Transverse colon (tissue), 4 donors: ENCODE data around the gene ZNF385D. TPM values are rescaled to one million over a fixed set of nuclear protein-coding genes. Genes with fewer than 3 reads are reported as not detected.

Source experiments
- DNase-seq: peaks from one replicate; pipeline ENCODE4 v3.0.0-alpha.2; 2019
- H3K27ac ChIP-seq, 4 donors: fragments of 200-600 bp; sonication (generic); 2 replicates each; pipeline ENCODE4 v1.5.1; 2016 to 2018; ENCODE audit warnings: inconsistent platforms in 4 of 4
- H3K27me3 ChIP-seq: fragments of 200-600 bp; sonication (generic); 2 replicates; pipeline ENCODE4 v1.5.1; 2017; ENCODE audit warnings: inconsistent platforms
- H3K36me3 ChIP-seq, 4 donors: fragments of 200-600 bp; sonication (generic); 2 replicates each; pipeline ENCODE4 v1.5.1; 2017 to 2019; ENCODE audit warnings: inconsistent platforms in 4 of 4
- H3K4me1 ChIP-seq, 4 donors: fragments of 200-600 bp; sonication (generic); 2 replicates each; pipeline ENCODE4 v1.5.1; 2017 to 2020; ENCODE audit warnings: inconsistent platforms in 4 of 4
- H3K4me3 ChIP-seq, 4 donors: fragments of 200-600 bp; sonication (generic); 1 replicate in 1 of 4; 2 replicates in 3 of 4; pipeline versions ENCODE4 v1.5.1 to v1.6.1; 2017 to 2019; ENCODE audit warnings: inconsistent platforms in 4 of 4
- H3K9me3 ChIP-seq, 2 donors: fragments of 200-600 bp; sonication (generic); 2 replicates each; pipeline ENCODE4 v1.5.1; 2017 to 2019; ENCODE audit warnings: inconsistent platforms in 2 of 2
- EP300 ChIP-seq: sonication (generic); formaldehyde crosslinking; IDR thresholded peaks from one replicate; pipeline ENCODE4 v1.6.1; 2017; ENCODE audit warnings: antibody characterized with exemption, low read depth
- POLR2A ChIP-seq: fragments of 450-650 bp; IDR thresholded peaks from one replicate; pipeline ENCODE4 v1.6.1; 2016; ENCODE audit warnings: antibody characterized with exemption, mild to moderate bottlenecking, moderate library complexity
- POLR2AphosphoS5 ChIP-seq, 3 donors: sonication (generic); formaldehyde crosslinking; IDR thresholded peaks; one replicate each; pipeline ENCODE4 v1.6.1; 2016; ENCODE audit warnings: antibody characterized with exemption in 3 of 3
- WGBS, 2 donors: methylation state at CpG; one replicate each; pipeline ENCODE4 v1.1.5; 2018; ENCODE audit warnings: low coverage in 1 of 2; 5-methylcytosine and 5-hydroxymethylcytosine counted together
- in situ Hi-C, 4 donors: fragments of 200-750 bp; cut with MboI; loops; one replicate each; pipeline versions ENCODE4 v1.15.0 to v1.15.1; 2017; ENCODE audit warnings: low sequenced_read_pairs in 3 of 4, low pct_ligation_motif_present in 1 of 4, low pct_unique_long_range_greater_than_20kb in 1 of 4
- intact Hi-C: fragments of 100-400 bp; cut with DNase I; formaldehyde crosslinking; loops from one replicate; pipeline ENCODE4 v1.15.1; 2023; ENCODE audit warnings: low total_unique reads
- total RNA-seq, 4 donors: library from RNA; depleted of rRNA; stranded (reverse); fragments of >200 nt; gene quantifications; one replicate each; pipeline ENCODE4 v1.1.0, GENCODE V29; 2016
- TF ChIP-seq, protein P1 (sequence below), 5 experiments: fragments of 200-600 bp in 3 of 5; fragments of 450-650 bp in 2 of 5; sonication (generic) in 3 of 5; IDR thresholded peaks; 1 replicate in 2 of 5; 2 replicates in 3 of 5; pipeline ENCODE4 v1.5.1; 2016 to 2017; ENCODE audit warnings: antibody characterized with exemption in 5 of 5, inconsistent platforms in 3 of 5, mild to moderate bottlenecking in 2 of 5, moderate library complexity in 1 of 5

ZNF385D gene
- total RNA-seq, 4 donors from 2014 or later, result 0.40 to 0.75 (median 0.52) TPM

DNA sequence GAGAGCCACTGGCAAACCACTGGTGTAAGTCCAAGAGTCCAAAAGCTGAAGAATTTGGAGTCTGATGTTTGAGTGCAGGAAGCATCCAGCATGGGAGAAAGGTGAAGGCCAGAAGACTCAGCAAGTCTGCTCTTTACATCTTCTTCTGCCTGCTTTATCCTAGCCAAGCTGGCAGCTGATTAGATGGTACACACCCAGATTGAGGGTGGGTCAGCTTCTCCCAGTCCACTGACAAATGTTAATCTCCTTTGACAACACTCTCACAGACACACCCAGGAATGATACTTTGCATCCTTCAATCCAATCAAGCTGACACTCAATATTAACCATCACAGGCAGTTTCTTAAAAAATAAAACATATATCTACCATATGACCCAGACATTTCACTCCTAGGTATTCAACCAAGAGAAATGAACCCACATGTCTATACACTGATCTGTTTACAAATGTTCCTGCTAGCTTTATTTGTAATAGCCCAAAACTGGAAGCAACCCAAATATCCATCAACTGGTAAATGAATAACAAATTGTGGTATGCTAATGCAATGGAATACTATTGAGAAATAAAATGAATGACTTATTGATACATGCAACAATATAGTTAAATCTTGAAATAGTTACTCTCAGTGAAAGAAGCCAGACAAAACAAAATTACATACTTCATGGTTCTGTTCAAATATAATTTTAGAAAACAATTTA lies 373.8 kb downstream of the ZNF385D start:
- Histone ChIP-seq H3K27ac (no peak overlapping the region), H3K36me3 (no peaks in the 10 kb centered on the region), H3K27me3 (no peaks in the 10 kb centered on the region), H3K4me3 (no peak overlapping the region), H3K4me1 (no peaks in the 10 kb centered on the region), H3K9me3 (no peaks in the 10 kb centered on the region)
- no peak for TF ChIP-seq POLR2AphosphoS5 (IDR thresholded peaks at IDR 0.05)
- TF ChIP-seq, protein P1, sequence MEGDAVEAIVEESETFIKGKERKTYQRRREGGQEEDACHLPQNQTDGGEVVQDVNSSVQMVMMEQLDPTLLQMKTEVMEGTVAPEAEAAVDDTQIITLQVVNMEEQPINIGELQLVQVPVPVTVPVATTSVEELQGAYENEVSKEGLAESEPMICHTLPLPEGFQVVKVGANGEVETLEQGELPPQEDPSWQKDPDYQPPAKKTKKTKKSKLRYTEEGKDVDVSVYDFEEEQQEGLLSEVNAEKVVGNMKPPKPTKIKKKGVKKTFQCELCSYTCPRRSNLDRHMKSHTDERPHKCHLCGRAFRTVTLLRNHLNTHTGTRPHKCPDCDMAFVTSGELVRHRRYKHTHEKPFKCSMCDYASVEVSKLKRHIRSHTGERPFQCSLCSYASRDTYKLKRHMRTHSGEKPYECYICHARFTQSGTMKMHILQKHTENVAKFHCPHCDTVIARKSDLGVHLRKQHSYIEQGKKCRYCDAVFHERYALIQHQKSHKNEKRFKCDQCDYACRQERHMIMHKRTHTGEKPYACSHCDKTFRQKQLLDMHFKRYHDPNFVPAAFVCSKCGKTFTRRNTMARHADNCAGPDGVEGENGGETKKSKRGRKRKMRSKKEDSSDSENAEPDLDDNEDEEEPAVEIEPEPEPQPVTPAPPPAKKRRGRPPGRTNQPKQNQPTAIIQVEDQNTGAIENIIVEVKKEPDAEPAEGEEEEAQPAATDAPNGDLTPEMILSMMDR (IDR thresholded peaks at IDR 0.05), result no peak
- TF ChIP-seq EP300, result no peak
- no peak for TF ChIP-seq POLR2A
- no peak for DNase-seq
- intact Hi-C loops (no loop called here), in situ Hi-C loops (no loop called here)

DNA sequence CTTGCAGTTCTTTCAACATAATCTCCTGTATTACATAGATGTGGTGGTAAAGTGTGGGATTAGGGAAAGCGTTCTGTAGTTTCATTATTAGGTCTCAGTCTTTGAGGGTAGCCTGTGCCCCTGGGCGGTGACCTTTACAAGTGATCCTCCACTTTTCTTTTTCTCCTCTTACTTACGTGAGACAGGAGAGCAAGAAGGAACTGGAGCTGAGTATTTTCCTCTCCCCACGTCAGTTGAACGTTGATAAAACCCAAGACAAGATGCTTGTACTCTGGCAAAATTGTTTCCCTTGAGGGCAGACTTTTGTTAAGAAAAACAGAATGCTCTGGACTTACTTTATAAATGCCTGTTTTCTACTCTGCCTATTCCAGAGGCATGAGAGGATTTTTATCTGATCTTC lies 378.7 kb downstream of the ZNF385D start:
- no peaks in the 10 kb centered on the region for H3K36me3 ChIP-seq
- no peaks in the 10 kb centered on the region for H3K27me3 ChIP-seq
- intact Hi-C loops (no loop called here), in situ Hi-C loops (no loop called here)
- DNase-seq, result no peak
- 50 to 62% methylated on average over 4 to 5 of the region's 5 CpGs for WGBS, 2 donors
- no peaks in the 10 kb centered on the region for H3K9me3 ChIP-seq
- H3K4me1 ChIP-seq, result no peaks in the 10 kb centered on the region
- no peak for TF ChIP-seq EP300
- TF ChIP-seq POLR2A, result no peak
- no peak for TF ChIP-seq POLR2AphosphoS5 (IDR thresholded peaks at IDR 0.05)
- TF ChIP-seq, protein P1 (IDR thresholded peaks at IDR 0.05), result no peak
- H3K4me3 ChIP-seq, result no peak overlapping the region
- no peak overlapping the region for H3K27ac ChIP-seq
